ENCODE results near the gene FZD4. TPM values are rescaled to one million over a fixed set of nuclear protein-coding genes. Genes with fewer than 3 reads are reported as not detected.

Gene FZD4
- total RNA-seq, 1 experiment from 2014 or later = 4.4 TPM

GRCh38 chr11:86902345-86902744, 52.9 kb downstream of the FZD4 start:
- H4K20me1 ChIP-seq (ENCODE audit: insufficient read depth) = no peaks in the 10 kb centered on the region
- no peaks in the 10 kb centered on the region for H3K36me3 ChIP-seq (ENCODE audit: control insufficient read depth in 1 of 2, insufficient read depth in 2 of 2, low read length in 2 of 2)
- POLR2A ChIA-PET = no interaction called here
- no peak overlapping the region for H3K4me3 ChIP-seq (replicated peaks in 1 of 2; ENCODE audit: low read depth in 1 of 2, low read length in 2 of 2)
- no peak overlapping the region for H2AFZ ChIP-seq (ENCODE audit: low read depth, low read length, poor library complexity, severe bottlenecking)
- no peak overlapping the region for H3K4me2 ChIP-seq (ENCODE audit: low read length)
- H3K4me1 ChIP-seq (ENCODE audit: control insufficient read depth in 1 of 2, insufficient read depth in 2 of 2, low read length in 2 of 2) = no peaks in the 10 kb centered on the region
- BruUV-seq (replicated peaks) = no TSS peak
- DNase-seq (ENCODE audit: low read depth, low spot score) = no peak
- intact Hi-C loops (cut with micrococcal nuclease) = no loop called here
- no peak for ATAC-seq
- no peak overlapping the region for H3K9ac ChIP-seq (ENCODE audit: low read length)
- H3K9me3 ChIP-seq (ENCODE audit: control insufficient read depth in 1 of 2, insufficient read depth in 1 of 2, low read depth in 1 of 2, low read length in 2 of 2) = no peaks in the 10 kb centered on the region
- H3K79me2 ChIP-seq (ENCODE audit: insufficient read depth, low read length) = no peaks in the 10 kb centered on the region
- peaks cover 3% of the 10 kb centered on the region; the same call in 1 of the 2 replicates for H3K9me2 ChIP-seq (ENCODE audit: insufficient read depth)
- RAD21 ChIA-PET (ENCODE audit: low non-redundant PET in 1 of 2, low total read pairs in 2 of 2, uncharacterized antibody in 2 of 2, unreplicated experiment in 2 of 2) = no interaction called here
- CTCF ChIA-PET = no interaction called here
- no peak overlapping the region for H3K27ac ChIP-seq (ENCODE audit: low read depth, low read length)
- TF ChIP-seq POLR2A (IDR thresholded peaks at IDR 0.05; ENCODE audit: borderline replicate concordance, extremely low read depth, insufficient read depth, insufficient read length) (no peak), ZFX (IDR thresholded peaks at IDR 0.05) (no peak), TCF7L2 (IDR thresholded peaks at IDR 0.05; ENCODE audit: borderline replicate concordance, extremely low read depth, insufficient read depth, insufficient read length) (no peak), YY1 (IDR thresholded peaks at IDR 0.05; ENCODE audit: extremely low read depth, insufficient replicate concordance, low read depth, low read length) (no peak), EGR1 (IDR thresholded peaks at IDR 0.05; ENCODE audit: low read depth) (no peak), EZH2 (IDR thresholded peaks at IDR 0.05) (no peak), REST (IDR thresholded peaks at IDR 0.05; ENCODE audit: low read depth) (no peak), RAD21 (IDR thresholded peaks at IDR 0.05; ENCODE audit: low read depth) (no peak), ELF1 (IDR thresholded peaks at IDR 0.05; ENCODE audit: borderline replicate concordance, low read depth) (no peak), FOSL1 (IDR thresholded peaks at IDR 0.05; ENCODE audit: low read depth) (no peak), CTCF (IDR thresholded peaks at IDR 0.05 in 2 of 3, conservative IDR thresholded peaks at IDR 0.05 in 1 of 3; ENCODE audit: borderline replicate concordance in 1 of 3, insufficient read depth in 1 of 3, low read depth in 2 of 3, low read length in 2 of 3) (no peak), MAX (IDR thresholded peaks at IDR 0.05) (no peak), ZBTB33 (IDR thresholded peaks at IDR 0.05; ENCODE audit: extremely low read depth, insufficient replicate concordance, low read length) (no peak), SRF (IDR thresholded peaks at IDR 0.05; ENCODE audit: low read depth) (no peak), JUND (IDR thresholded peaks at IDR 0.05) (no peak), CEBPB (IDR thresholded peaks at IDR 0.05; ENCODE audit: low read depth) (no peak), SIN3A (IDR thresholded peaks at IDR 0.05; ENCODE audit: low read depth) (no peak)
- no peaks in the 10 kb centered on the region for H3K27me3 ChIP-seq (ENCODE audit: insufficient read depth, low read length)
